Measurements from ENCODE around the gene MSI2. TPM values are rescaled to one million over a fixed set of nuclear protein-coding genes. Genes with fewer than 3 reads are reported as not detected.

The MSI2 gene
- total RNA-seq, 6 experiments from 2014 or later: 12.0 to 22.6 (median 19.4) TPM

DNA sequence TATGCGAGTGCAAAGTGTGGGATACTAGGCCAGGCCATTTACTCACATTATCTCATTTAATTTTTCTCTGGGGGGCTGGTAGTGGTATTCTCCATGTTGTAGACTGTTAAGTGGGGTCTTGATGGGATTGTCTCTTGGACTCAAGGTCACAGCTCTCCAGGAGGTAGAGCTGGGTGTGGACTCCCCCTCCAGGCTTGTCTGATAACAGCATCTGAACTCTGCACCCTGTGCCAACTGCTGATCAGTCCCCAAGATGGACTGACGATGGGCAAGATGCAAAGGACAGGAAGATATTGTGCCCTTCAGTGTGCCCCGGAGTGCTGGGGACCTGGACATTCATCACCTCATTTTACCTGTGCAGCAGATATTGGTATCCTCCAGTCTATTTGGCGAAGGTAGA lies 147.8 kb downstream of the MSI2 start:
- Histone ChIP-seq H3K27me3 (no peaks in the 10 kb centered on the region), H3K27ac (no peak overlapping the region), H3K4me3 (no peak overlapping the region), H3K36me3 (no peaks in the 10 kb centered on the region), H3K4me1 (no peaks in the 10 kb centered on the region), H3K9me3 (no peaks in the 10 kb centered on the region)
- TF ChIP-seq, protein P1, sequence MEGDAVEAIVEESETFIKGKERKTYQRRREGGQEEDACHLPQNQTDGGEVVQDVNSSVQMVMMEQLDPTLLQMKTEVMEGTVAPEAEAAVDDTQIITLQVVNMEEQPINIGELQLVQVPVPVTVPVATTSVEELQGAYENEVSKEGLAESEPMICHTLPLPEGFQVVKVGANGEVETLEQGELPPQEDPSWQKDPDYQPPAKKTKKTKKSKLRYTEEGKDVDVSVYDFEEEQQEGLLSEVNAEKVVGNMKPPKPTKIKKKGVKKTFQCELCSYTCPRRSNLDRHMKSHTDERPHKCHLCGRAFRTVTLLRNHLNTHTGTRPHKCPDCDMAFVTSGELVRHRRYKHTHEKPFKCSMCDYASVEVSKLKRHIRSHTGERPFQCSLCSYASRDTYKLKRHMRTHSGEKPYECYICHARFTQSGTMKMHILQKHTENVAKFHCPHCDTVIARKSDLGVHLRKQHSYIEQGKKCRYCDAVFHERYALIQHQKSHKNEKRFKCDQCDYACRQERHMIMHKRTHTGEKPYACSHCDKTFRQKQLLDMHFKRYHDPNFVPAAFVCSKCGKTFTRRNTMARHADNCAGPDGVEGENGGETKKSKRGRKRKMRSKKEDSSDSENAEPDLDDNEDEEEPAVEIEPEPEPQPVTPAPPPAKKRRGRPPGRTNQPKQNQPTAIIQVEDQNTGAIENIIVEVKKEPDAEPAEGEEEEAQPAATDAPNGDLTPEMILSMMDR (IDR thresholded peaks at IDR 0.05): peak in 3 of 4 donors; percentile 10 to 25 (median 13)
- TF ChIP-seq POLR2A (IDR thresholded peaks at IDR 0.05): no peak
- DNase-seq: no peak
- intact Hi-C loops (cut with DNase I): no loop called here
- WGBS (ENCODE audit: insufficient coverage, low coverage, low lambda C conversion rate, missing lambda C conversion rate): 67% methylated on average over 1 of the region's 4 CpGs
- peak in 3 of 4 donors; percentile 33 to 36 (median 35) for ATAC-seq

DNA sequence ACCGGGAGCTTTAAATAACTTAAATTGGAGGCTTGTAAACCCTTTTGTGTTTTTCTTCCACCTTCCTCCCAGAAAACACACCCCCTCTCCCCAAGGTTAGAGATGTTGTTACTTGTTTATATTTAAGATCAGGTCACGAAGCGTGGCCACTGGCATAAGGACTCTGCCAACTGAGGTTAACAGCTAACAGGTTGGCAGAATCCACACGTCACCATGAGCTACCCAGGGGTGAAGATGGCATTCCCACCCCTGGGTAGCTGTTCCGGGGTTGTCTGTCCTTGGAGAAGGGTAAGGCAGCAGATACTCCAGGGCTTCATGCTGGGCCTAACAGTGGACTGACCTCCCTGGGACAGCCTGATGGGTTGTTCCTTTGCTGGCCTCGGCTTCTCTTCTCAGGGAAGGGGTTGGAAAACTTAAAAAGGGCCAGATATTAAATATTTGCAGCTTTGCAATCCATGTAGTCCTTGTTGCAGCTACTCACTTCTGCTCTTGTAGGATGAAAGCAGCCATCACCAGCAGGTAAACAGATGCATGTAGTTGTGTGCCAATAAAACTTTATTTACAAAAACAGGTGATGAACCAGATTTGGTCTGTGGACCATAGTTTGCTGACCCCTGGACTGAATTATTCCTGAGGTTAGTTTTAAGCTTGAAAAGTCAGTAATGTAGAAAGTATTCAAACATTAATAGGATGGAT lies 148.6 kb downstream of the MSI2 start:
- Histone ChIP-seq H3K36me3 (no peaks in the 10 kb centered on the region), H3K9me3 (no peaks in the 10 kb centered on the region), H3K4me3 (no peak overlapping the region), H3K27ac (no peak overlapping the region), H3K4me1 (no peaks in the 10 kb centered on the region), H3K27me3 (no peaks in the 10 kb centered on the region)
- intact Hi-C loops (cut with DNase I): no loop called here
- ATAC-seq (no peak), DNase-seq (no peak)
- 96% methylated on average over 5 of the region's 6 CpGs for WGBS (ENCODE audit: insufficient coverage, low coverage, low lambda C conversion rate, missing lambda C conversion rate)
- TF ChIP-seq POLR2A (IDR thresholded peaks at IDR 0.05): no peak
- TF ChIP-seq, protein P1 (IDR thresholded peaks at IDR 0.05): no peak

DNA sequence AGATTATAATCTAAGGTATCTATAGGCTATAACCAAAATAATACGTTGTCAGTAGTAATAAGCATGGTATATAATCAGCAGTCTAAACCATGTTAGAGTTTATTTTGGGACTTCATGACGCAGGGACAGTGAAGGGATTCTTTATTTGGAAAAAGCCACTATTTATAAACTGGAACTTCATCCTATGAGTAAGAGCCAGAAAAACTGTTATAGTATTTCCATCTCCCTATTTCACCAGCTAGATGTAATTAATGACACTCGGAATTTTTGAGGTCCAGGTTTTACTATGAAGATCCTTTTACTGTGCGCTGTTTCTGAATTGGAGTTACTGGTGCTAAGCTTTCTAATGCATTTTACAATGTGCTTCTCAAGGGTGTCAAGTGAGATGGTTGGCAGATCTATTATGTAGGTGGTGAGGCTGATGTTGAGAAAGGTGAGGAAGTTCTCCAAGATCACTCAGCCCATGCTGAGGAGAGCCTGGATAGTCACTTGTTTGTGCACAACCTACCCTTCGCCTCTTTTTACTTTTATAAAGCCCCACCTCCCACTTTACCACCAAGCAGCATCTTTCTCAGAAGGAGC lies 149.3 kb downstream of the MSI2 start:
- DNase-seq (no peak), ATAC-seq (no peak)
- H3K27ac ChIP-seq: no peak overlapping the region
- intact Hi-C loops (cut with DNase I): no loop called here
- H3K4me3 ChIP-seq: no peak overlapping the region
- no peaks in the 10 kb centered on the region for H3K27me3 ChIP-seq
- WGBS (ENCODE audit: insufficient coverage, low coverage, low lambda C conversion rate, missing lambda C conversion rate): 88% methylated on average over 5 of the region's 5 CpGs
- H3K9me3 ChIP-seq: no peaks in the 10 kb centered on the region
- TF ChIP-seq POLR2A (IDR thresholded peaks at IDR 0.05): no peak
- TF ChIP-seq, protein P1 (IDR thresholded peaks at IDR 0.05): no peak
- no peaks in the 10 kb centered on the region for H3K36me3 ChIP-seq
- H3K4me1 ChIP-seq: no peaks in the 10 kb centered on the region

DNA sequence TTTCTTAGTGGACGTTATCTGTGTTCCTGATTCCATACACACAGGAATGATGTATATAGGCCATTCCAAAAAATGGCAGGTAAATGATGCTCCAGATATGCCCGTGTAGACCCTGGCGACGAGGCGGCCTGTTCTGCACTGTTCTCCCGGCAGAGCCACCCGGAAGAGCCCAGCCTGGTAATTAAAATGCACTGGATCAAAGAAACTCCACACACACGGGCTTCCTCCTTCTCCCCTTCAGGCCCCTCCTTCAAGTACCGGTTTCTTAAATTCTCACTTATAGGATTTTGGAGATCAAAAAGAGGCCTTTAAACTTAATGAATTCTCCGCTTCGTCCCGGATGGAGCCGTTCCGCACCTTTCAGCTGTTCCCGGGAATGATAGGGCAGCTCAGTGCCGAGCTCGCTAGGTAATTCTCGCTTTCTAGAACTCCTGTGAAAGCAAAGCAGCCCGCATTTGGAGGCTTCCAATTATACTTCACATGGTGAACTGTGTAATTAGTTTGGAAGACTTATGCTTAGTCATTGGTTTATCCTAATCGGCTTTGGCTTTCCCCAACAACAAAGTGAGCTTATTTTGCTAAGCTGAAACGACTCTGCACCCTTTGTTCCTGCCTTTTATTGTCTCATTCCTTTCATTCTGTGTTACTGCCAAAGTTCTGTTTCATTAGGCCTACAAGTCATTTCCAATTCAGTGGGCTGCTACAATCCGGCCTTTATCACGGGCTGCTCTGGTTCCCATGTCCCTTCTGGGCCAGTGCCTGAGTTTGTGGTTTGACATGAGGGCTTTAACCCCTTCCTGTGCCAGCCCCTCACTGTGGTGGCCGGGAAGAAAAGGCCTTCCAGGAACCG lies 150.0 kb downstream of the MSI2 start:
- intact Hi-C loops (cut with DNase I): no loop called here
- H3K4me3 ChIP-seq: no peak overlapping the region
- H3K9me3 ChIP-seq: no peaks in the 10 kb centered on the region
- no peak for DNase-seq
- H3K4me1 ChIP-seq: no peaks in the 10 kb centered on the region
- ATAC-seq: no peak
- no peaks in the 10 kb centered on the region for H3K36me3 ChIP-seq
- no peak overlapping the region for H3K27ac ChIP-seq
- TF ChIP-seq, protein P1 (IDR thresholded peaks at IDR 0.05): no peak
- no peak for TF ChIP-seq POLR2A (IDR thresholded peaks at IDR 0.05)
- 70% methylated on average over 21 of the region's 25 CpGs for WGBS (ENCODE audit: insufficient coverage, low coverage, low lambda C conversion rate, missing lambda C conversion rate)
- no peaks in the 10 kb centered on the region for H3K27me3 ChIP-seq

All from right lobe of liver (tissue), 6 donors.